Mesothelial cell of epicardium (in vitro differentiated cells): ENCODE data around the gene NAA80. TPM values are rescaled to one million over a fixed set of nuclear protein-coding genes. Genes with fewer than 3 reads are reported as not detected.

Experiments used
- DNase-seq, 2 experiments: peaks; one replicate each; pipeline ENCODE4 v3.0.0; 2021; ENCODE audit warnings: low spot score in 2 of 2; ENCODE audit not compliant: unreplicated experiment in 2 of 2
- H3K27ac Mint-ChIP-seq: 2 replicates; pipeline ENCODE4 v1.8.0; 2021; ENCODE audit warnings: mixed read lengths
- H3K27me3 Mint-ChIP-seq: 2 replicates; pipeline ENCODE4 v1.8.0; 2021; ENCODE audit warnings: low read depth, mixed read lengths
- H3K36me3 Mint-ChIP-seq: 2 replicates; pipeline ENCODE4 v1.8.0; 2021; ENCODE audit warnings: mixed read lengths
- H3K4me1 Mint-ChIP-seq: 2 replicates; pipeline ENCODE4 v1.8.0; 2021; ENCODE audit warnings: mixed read lengths
- H3K4me3 Mint-ChIP-seq: 2 replicates; pipeline ENCODE4 v1.8.0; 2021; ENCODE audit warnings: mild to moderate bottlenecking, moderate library complexity, mixed read lengths
- H3K9me3 Mint-ChIP-seq: 2 replicates; pipeline ENCODE4 v1.8.0; 2021; ENCODE audit warnings: mixed read lengths
- CTCF ChIP-seq: fragments of 200-600 bp; sonication (generic); IDR thresholded peaks from one replicate; pipeline ENCODE4 v1.5.0; 2021; ENCODE audit warnings: antibody characterized with exemption; ENCODE audit not compliant: unreplicated experiment
- total RNA-seq: library from RNA; stranded (reverse); gene quantifications from 3 replicates; pipeline ENCODE4 v1.2.1, GENCODE V29; 2021

NAA80 gene
- total RNA-seq, 1 donor from 2014 or later = 17.3 TPM

- Mint-ChIP-seq H3K4me1 (peaks cover 77% of the 10 kb centered on the region), H3K27ac (peak overlapping the region; percentile 100)
Observed at GRCh38 chr3:50266836-50267235, 32.4 kb downstream of the NAA80 start.

GRCh38 chr3:50266017-50266416 is 33.2 kb downstream of the NAA80 start:
- H3K27ac Mint-ChIP-seq = peak overlapping the region; percentile 100
- H3K4me3 Mint-ChIP-seq = peak overlapping the region; percentile 10

More at GRCh38 chr3:50266836-50267235, 32.4 kb downstream of the NAA80 start:
- no peaks in the 10 kb centered on the region for H3K27me3 Mint-ChIP-seq
- peak overlapping the region; percentile 72 for H3K4me3 Mint-ChIP-seq
- H3K36me3 Mint-ChIP-seq = no peaks in the 10 kb centered on the region
- DNase-seq = no peak
- no peaks in the 10 kb centered on the region for H3K9me3 Mint-ChIP-seq
- TF ChIP-seq CTCF = no peak

GRCh38 chr3:50265571-50265970 is 33.6 kb downstream of the NAA80 start:
- peaks cover 72% of the 10 kb centered on the region for H3K4me1 Mint-ChIP-seq
- no peaks in the 10 kb centered on the region for H3K9me3 Mint-ChIP-seq
- H3K27me3 Mint-ChIP-seq = no peaks in the 10 kb centered on the region
- no peak overlapping the region for H3K4me3 Mint-ChIP-seq
- H3K27ac Mint-ChIP-seq = peak overlapping the region; percentile 100
- no peak for TF ChIP-seq CTCF
- no peak for DNase-seq
- no peaks in the 10 kb centered on the region for H3K36me3 Mint-ChIP-seq

More at GRCh38 chr3:50266017-50266416, 33.2 kb downstream of the NAA80 start:
- no peak for TF ChIP-seq CTCF
- H3K36me3 Mint-ChIP-seq = no peaks in the 10 kb centered on the region
- peaks cover 75% of the 10 kb centered on the region for H3K4me1 Mint-ChIP-seq
- H3K27me3 Mint-ChIP-seq = no peaks in the 10 kb centered on the region
- H3K9me3 Mint-ChIP-seq = no peaks in the 10 kb centered on the region
- no peak for DNase-seq

- no peaks in the 10 kb centered on the region for H3K27me3 Mint-ChIP-seq
- no peak for TF ChIP-seq CTCF
- H3K4me1 Mint-ChIP-seq = peaks cover 67% of the 10 kb centered on the region
- H3K9me3 Mint-ChIP-seq = no peaks in the 10 kb centered on the region
- H3K36me3 Mint-ChIP-seq = no peaks in the 10 kb centered on the region
- DNase-seq = no peak
- peak overlapping the region; percentile 100 for H3K27ac Mint-ChIP-seq
- H3K4me3 Mint-ChIP-seq = peak overlapping the region; percentile 38
Observed at GRCh38 chr3:50264964-50265485, 34.2 kb downstream of the NAA80 start.

- no peaks in the 10 kb centered on the region for H3K27me3 Mint-ChIP-seq
- no peaks in the 10 kb centered on the region for H3K9me3 Mint-ChIP-seq
- H3K27ac Mint-ChIP-seq = peak overlapping the region; percentile 100
- peaks cover 65% of the 10 kb centered on the region for H3K4me1 Mint-ChIP-seq
- peak; percentile 86 to 88 for DNase-seq
- peak overlapping the region; percentile 2 for H3K4me3 Mint-ChIP-seq
- H3K36me3 Mint-ChIP-seq = no peaks in the 10 kb centered on the region
- TF ChIP-seq CTCF = no peak
Observed at GRCh38 chr3:50264383-50264963, 34.7 kb downstream of the NAA80 start.
